Tibial artery (tissue), 4 donors: ENCODE measurements around the gene TSC1.

Experiments
- DNase-seq, 2 donors: peaks; one replicate each; pipeline ENCODE4 v3.0.0-alpha.2; 2019
- H3K27ac ChIP-seq, 2 donors: fragments of 200-600 bp; sonication (generic) in 1 of 2; 1 replicate in 1 of 2; 2 replicates in 1 of 2; pipeline ENCODE4 v1.5.1; 2018 to 2019; ENCODE audit warnings: mild to moderate bottlenecking in 1 of 2
- H3K27me3 ChIP-seq, 2 donors: fragments of 200-600 bp; sonication (generic) in 1 of 2; one replicate each; pipeline versions ENCODE4 v1.5.1 to v1.6.0; 2016 to 2019
- H3K36me3 ChIP-seq, 3 donors: fragments of 200-600 bp; sonication (generic) in 2 of 3; one replicate each; pipeline ENCODE4 v1.5.1; 2016 to 2019; ENCODE audit warnings: mild to moderate bottlenecking in 2 of 3
- H3K4me1 ChIP-seq, 4 donors: fragments of 200-600 bp; sonication (generic) in 2 of 4; 1 replicate in 3 of 4; 2 replicates in 1 of 4; pipeline ENCODE4 v1.5.1; 2016 to 2019
- H3K4me3 ChIP-seq, 2 donors: fragments of 200-600 bp; sonication (generic) in 1 of 2; 1 replicate in 1 of 2; 2 replicates in 1 of 2; pipeline ENCODE4 v1.5.1; 2018 to 2019; ENCODE audit warnings: mild to moderate bottlenecking in 2 of 2
- H3K9me3 ChIP-seq, 3 donors: fragments of 200-600 bp; sonication (generic) in 1 of 3; one replicate each; pipeline ENCODE4 v1.5.1; 2016 to 2019
- CTCF ChIP-seq, 2 experiments: fragments of 200-600 bp in 1 of 2; fragments of 450-650 bp in 1 of 2; IDR thresholded peaks; one replicate each; pipeline ENCODE4 v1.5.1; 2017 to 2019; ENCODE audit warnings: antibody characterized with exemption in 2 of 2, mild to moderate bottlenecking in 1 of 2, moderate library complexity in 1 of 2
- intact Hi-C: fragments of 100-400 bp; cut with DNase I; formaldehyde crosslinking; loops from one replicate; pipeline ENCODE4 v1.15.0; 2023; ENCODE audit warnings: low total_unique reads

The TSC1 gene

GRCh38 chr9:132886334-132886725 lies 58.1 kb downstream of the TSC1 start:
- no peaks in the 10 kb centered on the region for H3K9me3 ChIP-seq
- DNase-seq = no peak
- peaks cover 4 to 68% (median 21%) of the 10 kb centered on the region in 3 donors for H3K36me3 ChIP-seq
- no peaks in the 10 kb centered on the region for H3K4me1 ChIP-seq
- no peak for TF ChIP-seq CTCF (IDR thresholded peaks at IDR 0.05)
- intact Hi-C loops = no loop called here
- H3K27ac ChIP-seq = no peak overlapping the region
- no peaks in the 10 kb centered on the region for H3K27me3 ChIP-seq
- H3K4me3 ChIP-seq = no peak overlapping the region

- no peak for DNase-seq
- Histone ChIP-seq H3K27ac (no peak overlapping the region), H3K27me3 (no peaks in the 10 kb centered on the region), H3K4me1 (no peaks in the 10 kb centered on the region), H3K36me3 (peaks cover 4 to 63% (median 21%) of the 10 kb centered on the region in 3 donors), H3K4me3 (no peak overlapping the region), H3K9me3 (no peaks in the 10 kb centered on the region)
- intact Hi-C loops = no loop called here
- TF ChIP-seq CTCF (IDR thresholded peaks at IDR 0.05) = no peak
Observed at GRCh38 chr9:132885720-132886333, 58.6 kb downstream of the TSC1 start.

GRCh38 chr9:132883349-132884294 lies 60.8 kb downstream of the TSC1 start:
- Histone ChIP-seq H3K4me3 (no peak overlapping the region), H3K4me1 (peaks cover 0 to 5% (median 2%) of the 10 kb centered on the region in 4 donors), H3K27me3 (no peaks in the 10 kb centered on the region), H3K9me3 (no peaks in the 10 kb centered on the region), H3K27ac (no peak overlapping the region), H3K36me3 (peaks cover 4 to 45% (median 21%) of the 10 kb centered on the region in 3 donors)
- intact Hi-C loops = no loop called here
- TF ChIP-seq CTCF (IDR thresholded peaks at IDR 0.05) = no peak
- no peak for DNase-seq

- intact Hi-C loops = no loop called here
- Histone ChIP-seq H3K4me3 (no peak overlapping the region), H3K4me1 (peaks cover 0 to 7% (median 5%) of the 10 kb centered on the region in 4 donors), H3K9me3 (no peaks in the 10 kb centered on the region), H3K27me3 (no peaks in the 10 kb centered on the region), H3K27ac (no peak overlapping the region), H3K36me3 (peaks cover 4 to 35% (median 21%) of the 10 kb centered on the region in 3 donors)
- no peak for DNase-seq
- no peak for TF ChIP-seq CTCF (IDR thresholded peaks at IDR 0.05)
Observed at GRCh38 chr9:132882616-132883015, 61.8 kb downstream of the TSC1 start.

- no peak overlapping the region for H3K4me3 ChIP-seq
- H3K27ac ChIP-seq = no peak overlapping the region
- peaks cover 4 to 28% (median 16%) of the 10 kb centered on the region in 3 donors for H3K36me3 ChIP-seq
- intact Hi-C loops = no loop called here
- peaks cover 0 to 14% (median 9%) of the 10 kb centered on the region in 4 donors for H3K4me1 ChIP-seq
- no peaks in the 10 kb centered on the region for H3K27me3 ChIP-seq
- no peaks in the 10 kb centered on the region for H3K9me3 ChIP-seq
- no peak for TF ChIP-seq CTCF (IDR thresholded peaks at IDR 0.05)
- DNase-seq = no peak
Observed at GRCh38 chr9:132881826-132882225, 62.6 kb downstream of the TSC1 start.
